Measurements from ENCODE around the gene CSMD2. TPM values are rescaled to one million over a fixed set of nuclear protein-coding genes. Genes with fewer than 3 reads are reported as not detected.

CSMD2 gene
- total RNA-seq, 1 experiment from 2014 or later = 0.22 TPM

DNA sequence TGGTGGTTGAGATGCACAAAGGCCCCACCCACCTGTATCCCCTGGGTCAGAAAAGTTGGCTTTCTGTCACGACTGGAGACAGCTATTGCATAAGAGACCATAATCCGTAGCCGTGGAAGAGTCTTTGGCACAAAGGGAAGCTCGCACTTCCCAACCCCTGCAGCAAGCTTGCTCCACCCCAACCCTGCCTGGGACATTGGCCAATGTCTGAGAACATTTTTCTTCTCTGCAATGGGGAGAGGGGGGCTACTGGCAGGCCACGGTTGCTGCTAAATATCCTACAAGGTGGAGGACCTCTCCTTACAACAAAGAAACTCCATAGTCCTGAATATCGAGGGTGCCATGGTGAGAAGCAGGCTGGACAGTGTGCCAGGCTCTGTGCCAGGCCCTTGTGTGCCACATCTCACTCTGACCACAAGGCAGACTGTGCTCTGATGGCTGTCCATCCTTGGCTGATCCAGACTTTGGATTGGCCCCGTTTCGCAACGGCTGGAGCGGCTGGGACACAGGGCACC lies 104.1 kb downstream of the CSMD2 start:
- H3K9me3 ChIP-seq (ENCODE audit: control insufficient read depth in 1 of 2, insufficient read depth in 1 of 2, low read depth in 1 of 2, low read length in 2 of 2) = no peaks in the 10 kb centered on the region
- ChIA-PET POLR2A (no interaction called here), CTCF (no interaction called here), RAD21 (ENCODE audit: low non-redundant PET in 1 of 2, low total read pairs in 2 of 2, uncharacterized antibody in 2 of 2, unreplicated experiment in 2 of 2) (no interaction called here)
- H4K20me1 ChIP-seq (ENCODE audit: insufficient read depth) = no peaks in the 10 kb centered on the region
- ATAC-seq = no peak
- H3K27me3 ChIP-seq (ENCODE audit: insufficient read depth, low read length) = peaks cover 14% of the 10 kb centered on the region; the same call in 1 of the 2 replicates
- no peaks in the 10 kb centered on the region for H3K9me2 ChIP-seq (ENCODE audit: insufficient read depth)
- intact Hi-C loops (cut with micrococcal nuclease) = no loop called here
- TF ChIP-seq CBX3 (IDR thresholded peaks at IDR 0.05; ENCODE audit: low read depth) = no peak
- TF ChIP-seq EZH2 (IDR thresholded peaks at IDR 0.05) = no peak
- no peak for TF ChIP-seq EZH2phosphoT487 (IDR thresholded peaks at IDR 0.05; ENCODE audit: borderline replicate concordance)
- no peak for TF ChIP-seq EGR1 (IDR thresholded peaks at IDR 0.05; ENCODE audit: low read depth)
- TF ChIP-seq TCF7L2 (IDR thresholded peaks at IDR 0.05; ENCODE audit: borderline replicate concordance, extremely low read depth, insufficient read depth, insufficient read length) = no peak
- no peak for TF ChIP-seq ZFX (IDR thresholded peaks at IDR 0.05)
- TF ChIP-seq POLR2A (IDR thresholded peaks at IDR 0.05; ENCODE audit: borderline replicate concordance, extremely low read depth, insufficient read depth, insufficient read length) = no peak
- TF ChIP-seq, protein P1, sequence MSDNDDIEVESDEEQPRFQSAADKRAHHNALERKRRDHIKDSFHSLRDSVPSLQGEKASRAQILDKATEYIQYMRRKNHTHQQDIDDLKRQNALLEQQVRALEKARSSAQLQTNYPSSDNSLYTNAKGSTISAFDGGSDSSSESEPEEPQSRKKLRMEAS (IDR thresholded peaks at IDR 0.05) = no peak
- TF ChIP-seq, protein P2, sequence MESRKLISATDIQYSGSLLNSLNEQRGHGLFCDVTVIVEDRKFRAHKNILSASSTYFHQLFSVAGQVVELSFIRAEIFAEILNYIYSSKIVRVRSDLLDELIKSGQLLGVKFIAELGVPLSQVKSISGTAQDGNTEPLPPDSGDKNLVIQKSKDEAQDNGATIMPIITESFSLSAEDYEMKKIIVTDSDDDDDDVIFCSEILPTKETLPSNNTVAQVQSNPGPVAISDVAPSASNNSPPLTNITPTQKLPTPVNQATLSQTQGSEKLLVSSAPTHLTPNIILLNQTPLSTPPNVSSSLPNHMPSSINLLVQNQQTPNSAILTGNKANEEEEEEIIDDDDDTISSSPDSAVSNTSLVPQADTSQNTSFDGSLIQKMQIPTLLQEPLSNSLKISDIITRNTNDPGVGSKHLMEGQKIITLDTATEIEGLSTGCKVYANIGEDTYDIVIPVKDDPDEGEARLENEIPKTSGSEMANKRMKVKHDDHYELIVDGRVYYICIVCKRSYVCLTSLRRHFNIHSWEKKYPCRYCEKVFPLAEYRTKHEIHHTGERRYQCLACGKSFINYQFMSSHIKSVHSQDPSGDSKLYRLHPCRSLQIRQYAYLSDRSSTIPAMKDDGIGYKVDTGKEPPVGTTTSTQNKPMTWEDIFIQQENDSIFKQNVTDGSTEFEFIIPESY (IDR thresholded peaks at IDR 0.05; ENCODE audit: extremely low read depth, insufficient replicate concordance, low read length) = no peak
- no peak for TF ChIP-seq SRF (IDR thresholded peaks at IDR 0.05; ENCODE audit: low read depth)
- no peak for TF ChIP-seq SIN3A (IDR thresholded peaks at IDR 0.05; ENCODE audit: low read depth)
- no peak for TF ChIP-seq ZNF274 (IDR thresholded peaks at IDR 0.05; ENCODE audit: low read depth, low read length)
- no peak for TF ChIP-seq SP1 (IDR thresholded peaks at IDR 0.05; ENCODE audit: low read depth)
- no peak for TF ChIP-seq POLR2AphosphoS5 (IDR thresholded peaks at IDR 0.05; ENCODE audit: low read depth, low read length)
- TF ChIP-seq JUND (IDR thresholded peaks at IDR 0.05) = no peak
- no peak for TF ChIP-seq CEBPB (IDR thresholded peaks at IDR 0.05; ENCODE audit: low read depth)
- TF ChIP-seq, protein P3, sequence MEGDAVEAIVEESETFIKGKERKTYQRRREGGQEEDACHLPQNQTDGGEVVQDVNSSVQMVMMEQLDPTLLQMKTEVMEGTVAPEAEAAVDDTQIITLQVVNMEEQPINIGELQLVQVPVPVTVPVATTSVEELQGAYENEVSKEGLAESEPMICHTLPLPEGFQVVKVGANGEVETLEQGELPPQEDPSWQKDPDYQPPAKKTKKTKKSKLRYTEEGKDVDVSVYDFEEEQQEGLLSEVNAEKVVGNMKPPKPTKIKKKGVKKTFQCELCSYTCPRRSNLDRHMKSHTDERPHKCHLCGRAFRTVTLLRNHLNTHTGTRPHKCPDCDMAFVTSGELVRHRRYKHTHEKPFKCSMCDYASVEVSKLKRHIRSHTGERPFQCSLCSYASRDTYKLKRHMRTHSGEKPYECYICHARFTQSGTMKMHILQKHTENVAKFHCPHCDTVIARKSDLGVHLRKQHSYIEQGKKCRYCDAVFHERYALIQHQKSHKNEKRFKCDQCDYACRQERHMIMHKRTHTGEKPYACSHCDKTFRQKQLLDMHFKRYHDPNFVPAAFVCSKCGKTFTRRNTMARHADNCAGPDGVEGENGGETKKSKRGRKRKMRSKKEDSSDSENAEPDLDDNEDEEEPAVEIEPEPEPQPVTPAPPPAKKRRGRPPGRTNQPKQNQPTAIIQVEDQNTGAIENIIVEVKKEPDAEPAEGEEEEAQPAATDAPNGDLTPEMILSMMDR (IDR thresholded peaks at IDR 0.05 in 2 of 3, conservative IDR thresholded peaks at IDR 0.05 in 1 of 3; ENCODE audit: borderline replicate concordance in 1 of 3, insufficient read depth in 1 of 3, low read depth in 2 of 3, low read length in 2 of 3) = no peak
- no peak for TF ChIP-seq ELF1 (IDR thresholded peaks at IDR 0.05; ENCODE audit: borderline replicate concordance, low read depth)
- H3K27ac ChIP-seq (ENCODE audit: low read depth, low read length) = no peak overlapping the region
- H3K4me2 ChIP-seq (ENCODE audit: low read length) = no peak overlapping the region
- no peaks in the 10 kb centered on the region for H3K79me2 ChIP-seq (ENCODE audit: insufficient read depth, low read length)
- no TSS peak for BruUV-seq (replicated peaks)
- DNase-seq (ENCODE audit: low read depth, low spot score) = no peak
- H3K9ac ChIP-seq (ENCODE audit: low read length) = no peak overlapping the region
- no peaks in the 10 kb centered on the region for H3K4me1 ChIP-seq (ENCODE audit: control insufficient read depth in 1 of 2, insufficient read depth in 2 of 2, low read length in 2 of 2)
- H3K4me3 ChIP-seq (replicated peaks in 1 of 2; ENCODE audit: low read depth in 1 of 2, low read length in 2 of 2) = no peak overlapping the region
- H2AFZ ChIP-seq (ENCODE audit: low read depth, low read length, poor library complexity, severe bottlenecking) = no peak overlapping the region
- H3K36me3 ChIP-seq (ENCODE audit: control insufficient read depth in 1 of 2, insufficient read depth in 2 of 2, low read length in 2 of 2) = no peaks in the 10 kb centered on the region
